HG03571 (cell line): Measurements from ENCODE around the gene MT1B.

Experiments
- ATAC-seq: cut with Tn5 transposase; IDR thresholded peaks from one replicate; pipeline ENCODE4 v1.9.1; 2021; ENCODE audit not compliant: unreplicated experiment

The MT1B gene

GRCh38 chr16:56651586-56651985, at the start of gene MT1B:
Gene MT1B, plus strand, starts transcription at chr16:56651886. Its CDS starts 68 bp downstream, at chr16:56651954.
- no peak for ATAC-seq

GRCh38 chr16:56603589-56603988, 48.1 kb upstream of the MT1B start:
- ATAC-seq, result no peak

GRCh38 chr16:56604966-56605365, 46.7 kb upstream of the MT1B start:
- no peak for ATAC-seq

- no peak for ATAC-seq
Measured at GRCh38 chr16:56605475-56605874, 46.2 kb upstream of the MT1B start.

- ATAC-seq, result no peak
Measured at GRCh38 chr16:56606071-56606475, 45.6 kb upstream of the MT1B start.

- ATAC-seq, result no peak
Measured at GRCh38 chr16:56606476-56607108, 45.1 kb upstream of the MT1B start.

DNA sequence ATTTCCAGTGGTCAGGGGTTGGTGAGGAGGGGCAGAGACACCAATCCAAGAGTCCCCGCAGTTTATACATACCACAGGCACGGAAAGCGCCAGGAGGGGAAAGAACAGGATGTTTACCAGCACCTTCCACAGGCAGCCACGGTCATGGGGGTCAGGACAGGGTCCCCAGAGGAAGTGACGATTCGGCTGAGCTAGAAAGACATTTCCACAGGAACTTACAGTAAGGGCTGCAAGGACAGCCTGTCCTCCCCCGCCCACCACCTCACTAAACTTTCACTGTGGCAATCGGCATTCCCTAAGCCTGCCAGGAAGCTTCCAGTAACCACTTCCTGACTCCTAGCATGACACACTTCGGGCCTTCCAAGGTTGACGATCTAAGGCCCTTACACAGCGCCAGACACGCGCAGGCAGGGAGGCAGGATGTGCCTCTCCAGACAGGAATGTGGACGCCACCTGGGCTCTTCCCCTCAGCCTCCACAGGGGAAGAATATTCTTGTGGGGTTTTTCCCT, 44.5 kb upstream of the MT1B start:
- ATAC-seq, result no peak

GRCh38 chr16:56607675-56608042, 44.0 kb upstream of the MT1B start:
- no peak for ATAC-seq

DNA sequence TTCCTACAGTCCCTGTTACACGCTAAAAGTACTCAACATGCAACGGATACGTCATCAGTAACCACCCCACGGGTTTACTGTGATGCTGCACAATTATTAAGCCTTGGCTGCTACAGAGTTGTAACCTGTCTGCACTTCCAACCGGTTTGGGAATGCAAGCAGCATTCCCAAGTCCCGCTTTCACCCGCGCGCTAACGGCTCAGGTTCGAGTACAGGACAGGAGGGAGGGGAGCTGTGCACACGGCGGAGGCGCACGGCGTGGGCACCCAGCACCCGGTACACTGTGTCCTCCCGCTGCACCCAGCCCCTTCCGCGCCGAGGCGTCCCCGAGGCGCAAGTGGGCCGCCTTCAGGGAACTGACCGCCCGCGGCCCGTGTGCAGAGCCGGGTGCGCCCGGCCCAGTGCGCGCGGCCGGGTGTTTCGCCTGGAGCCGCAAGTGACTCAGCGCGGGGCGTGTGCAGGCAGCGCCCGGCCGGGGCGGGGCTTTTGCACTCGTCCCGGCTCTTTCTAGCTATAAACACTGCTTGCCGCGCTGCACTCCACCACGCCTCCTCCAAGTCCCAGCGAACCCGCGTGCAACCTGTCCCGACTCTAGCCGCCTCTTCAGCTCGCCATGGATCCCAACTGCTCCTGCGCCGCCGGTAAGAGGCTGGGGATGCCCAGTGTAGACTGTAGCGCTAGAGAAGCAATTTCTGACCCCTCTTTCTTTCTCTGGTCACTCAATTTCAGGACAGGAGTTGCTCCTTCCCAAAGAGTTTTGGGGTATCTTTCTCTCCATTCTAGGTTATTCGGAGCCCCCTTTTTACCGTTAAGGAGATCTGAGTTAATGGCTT, 43.4 kb upstream of the MT1B start, which contains the start of gene MT2A:
TSS of gene MT2A (plus strand) at position 542 of the 833 bp plus-strand sequence. CDS start at position 614, 72 bp downstream.
- peak; percentile 88 for ATAC-seq

- no peak for ATAC-seq
Measured at GRCh38 chr16:56608876-56609462, 42.7 kb upstream of the MT1B start.

GRCh38 chr16:56609463-56609921, 42.2 kb upstream of the MT1B start:
- peak; percentile 34 for ATAC-seq

DNA sequence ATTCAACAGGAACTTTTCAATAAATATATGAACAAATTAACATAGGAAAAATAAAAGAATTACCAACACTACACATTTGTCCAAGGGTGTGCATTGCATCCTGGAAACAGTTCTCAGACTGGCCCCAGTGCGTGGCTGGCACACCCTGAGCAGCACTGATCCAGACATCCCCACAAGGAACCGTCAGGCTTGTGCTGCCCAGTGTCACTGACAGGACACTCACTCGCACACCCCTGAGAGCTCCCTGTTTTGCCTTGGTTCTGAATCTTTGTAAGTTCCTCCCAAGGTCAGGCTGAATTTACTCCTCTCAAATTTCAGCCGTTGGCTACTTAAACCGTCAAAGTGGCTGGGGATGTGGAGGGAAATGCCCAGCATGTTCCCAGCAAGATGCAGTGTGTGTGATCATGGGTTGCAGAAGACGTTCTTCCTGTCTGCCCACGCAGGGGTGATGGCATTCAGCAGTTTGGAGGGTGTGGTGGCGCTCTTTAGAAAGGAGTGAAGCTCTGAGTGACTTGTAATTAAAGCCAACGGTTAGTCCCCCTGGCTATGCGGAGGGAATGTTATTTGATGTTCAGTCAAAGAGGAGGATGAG, 41.6 kb upstream of the MT1B start:
- no peak for ATAC-seq

- no peak for ATAC-seq
Measured at GRCh38 chr16:56610609-56611111, 41.0 kb upstream of the MT1B start.

- no peak for ATAC-seq
Measured at GRCh38 chr16:56611281-56611833, 40.3 kb upstream of the MT1B start.

DNA sequence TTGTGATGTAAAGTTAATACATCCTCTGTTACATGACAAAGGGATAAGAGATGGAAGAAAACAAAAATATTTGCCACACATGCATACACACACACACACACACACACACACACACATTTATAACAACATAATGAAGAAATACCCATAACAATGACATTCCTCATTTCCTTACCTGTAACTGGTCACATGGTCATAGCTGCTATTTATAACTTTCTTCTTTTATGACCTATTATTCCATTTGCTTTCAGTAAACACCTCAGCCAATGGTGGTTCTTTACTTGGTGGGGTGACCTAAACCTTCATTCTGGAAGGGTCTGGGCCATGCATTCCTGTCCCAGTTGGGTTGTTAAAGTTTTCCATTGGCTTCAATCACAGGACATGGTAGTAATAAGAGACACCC, 38.0 kb upstream of the MT1B start:
- ATAC-seq, result no peak

GRCh38 chr16:56614549-56614991, 37.1 kb upstream of the MT1B start:
- ATAC-seq, result no peak

- no peak for ATAC-seq
Measured at GRCh38 chr16:56615353-56615752, 36.3 kb upstream of the MT1B start.

DNA sequence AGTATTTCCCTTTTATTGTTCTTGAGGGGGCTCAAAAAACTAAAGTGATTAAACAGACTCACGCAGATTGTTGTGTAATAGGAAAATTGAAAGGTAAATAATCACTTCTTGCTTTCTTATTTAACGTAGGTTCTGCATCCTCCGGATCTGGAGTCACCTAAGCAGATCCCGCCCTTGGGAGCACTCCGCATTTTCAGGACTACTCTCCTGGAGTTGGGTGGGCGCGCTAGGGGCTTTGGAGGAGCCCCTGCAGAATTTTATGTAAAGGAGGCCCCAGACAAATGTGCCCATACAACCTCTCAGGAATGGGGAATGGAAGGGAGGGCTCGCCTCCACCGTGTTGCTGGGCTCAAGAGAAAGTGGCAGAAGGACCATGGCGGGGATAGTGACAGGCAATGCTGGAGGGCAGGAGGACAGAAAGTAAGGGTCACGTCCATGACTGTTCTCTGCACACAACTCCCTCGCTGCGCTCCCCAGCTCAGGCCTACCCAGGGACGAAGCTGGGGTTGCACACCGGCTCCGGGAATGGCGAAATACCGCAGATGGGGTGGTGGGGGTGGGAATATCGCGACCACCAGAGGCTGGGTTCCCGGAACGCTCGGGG, 35.0 kb upstream of the MT1B start:
- no peak for ATAC-seq

DNA sequence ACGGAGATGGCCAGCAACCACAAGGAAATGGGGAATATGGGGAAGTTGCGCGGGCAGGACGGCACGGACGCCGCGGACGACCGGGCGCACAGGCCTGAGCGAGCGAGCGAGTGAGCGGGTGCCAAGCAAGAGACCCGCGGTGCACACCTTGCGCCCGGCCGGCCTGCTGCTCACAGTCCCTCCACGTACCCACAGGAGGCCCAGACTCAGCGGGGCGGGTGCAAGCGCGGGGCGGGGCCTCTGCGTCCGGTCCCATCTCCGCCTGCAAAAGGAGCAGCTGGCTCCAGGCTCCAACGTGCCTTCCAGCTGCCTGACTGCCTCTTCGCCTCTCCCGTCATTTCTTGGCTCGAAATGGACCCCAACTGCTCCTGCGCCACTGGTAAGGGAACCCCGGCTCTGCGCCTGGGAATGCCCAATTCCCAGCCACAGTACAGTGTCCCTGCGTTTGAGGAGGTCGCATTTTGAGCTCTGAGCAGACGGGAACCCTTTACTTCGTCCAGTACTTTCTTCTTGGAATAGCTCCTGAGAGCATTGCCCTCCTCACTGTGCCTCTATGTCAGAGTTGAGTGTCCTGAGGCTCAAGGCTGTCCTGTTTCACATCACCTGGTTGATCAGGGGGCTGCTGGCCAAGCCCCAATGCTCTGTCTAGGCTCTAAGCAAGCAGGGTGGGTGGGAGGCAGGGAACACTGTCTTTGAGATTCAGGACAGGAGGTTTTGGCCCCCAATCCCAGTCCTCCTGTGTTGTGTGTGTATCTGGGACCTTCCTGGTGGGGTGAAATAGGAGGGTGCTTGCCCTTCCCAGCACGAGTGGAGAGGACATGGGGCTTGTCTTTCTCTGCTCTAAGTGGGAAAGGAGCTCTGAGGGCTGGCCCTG, 34.2 kb upstream of the MT1B start:
- no peak for ATAC-seq
